Activated T-cell treated with anti-CD3 and anti-CD28 coated beads, Interleukin-2, amount 50 U/mL, for 24 hours (primary cell): ENCODE data around the gene PRR13.
"Not testable (repeated sequence)": the region's sequence is repeated elsewhere in the genome, so short reads cannot be mapped to it uniquely, and the experiment has no call there.

Source experiments
- DNase-seq: peaks from one replicate; pipeline ENCODE4 v3.0.0-alpha.2; 2020
- H3K27ac Mint-ChIP-seq: 2 replicates; pipeline ENCODE4 v1.8.0; 2020; ENCODE audit warnings: mild to moderate bottlenecking, mixed read lengths
- H3K27me3 Mint-ChIP-seq: 2 replicates; pipeline ENCODE4 v1.8.0; 2020; ENCODE audit warnings: mixed read lengths
- H3K36me3 Mint-ChIP-seq: 2 replicates; pipeline ENCODE4 v1.8.0; 2020; ENCODE audit warnings: low read depth, mixed read lengths
- H3K4me1 Mint-ChIP-seq: 2 replicates; pipeline ENCODE4 v1.8.0; 2020; ENCODE audit warnings: low read depth, mixed read lengths
- H3K4me3 Mint-ChIP-seq: 2 replicates; pipeline ENCODE4 v1.8.0; 2020; ENCODE audit warnings: mild to moderate bottlenecking, moderate library complexity, mixed read lengths
- H3K9me3 Mint-ChIP-seq: 2 replicates; pipeline ENCODE4 v1.8.0; 2020; ENCODE audit warnings: mixed read lengths

The PRR13 gene

DNA sequence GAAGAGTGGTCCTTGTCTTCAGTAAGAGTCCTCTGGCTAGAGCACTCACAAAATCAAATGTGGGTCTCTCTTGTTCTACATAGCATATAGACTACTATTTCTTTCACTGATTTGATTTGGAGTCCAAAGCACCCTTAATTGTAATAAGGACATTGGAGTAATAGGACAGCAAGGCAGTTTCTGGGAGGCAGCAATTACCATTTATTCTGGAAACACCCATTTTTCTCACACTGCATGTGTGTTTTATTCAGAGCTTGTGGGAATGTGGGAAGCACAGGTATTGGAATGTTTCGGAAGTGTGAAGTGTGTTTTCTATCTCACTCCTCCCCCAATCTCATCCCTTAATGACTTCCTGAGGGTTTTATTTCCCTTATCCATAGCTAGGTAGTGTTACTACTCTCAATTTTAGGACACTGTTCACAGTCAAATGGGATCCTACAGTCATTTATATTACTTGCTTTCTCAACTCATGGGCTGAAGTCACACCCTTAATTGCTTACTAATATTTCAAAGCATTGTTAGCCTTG is 30.6 kb downstream of the PRR13 start:
- no peak overlapping the region for H3K4me3 Mint-ChIP-seq
- H3K36me3 Mint-ChIP-seq: peaks cover 99% of the 10 kb centered on the region
- peak overlapping the region; percentile 93 for H3K27ac Mint-ChIP-seq
- peaks cover 67% of the 10 kb centered on the region for H3K4me1 Mint-ChIP-seq
- H3K27me3 Mint-ChIP-seq: no peaks in the 10 kb centered on the region
- H3K9me3 Mint-ChIP-seq: no peaks in the 10 kb centered on the region
- DNase-seq: no peak

DNA sequence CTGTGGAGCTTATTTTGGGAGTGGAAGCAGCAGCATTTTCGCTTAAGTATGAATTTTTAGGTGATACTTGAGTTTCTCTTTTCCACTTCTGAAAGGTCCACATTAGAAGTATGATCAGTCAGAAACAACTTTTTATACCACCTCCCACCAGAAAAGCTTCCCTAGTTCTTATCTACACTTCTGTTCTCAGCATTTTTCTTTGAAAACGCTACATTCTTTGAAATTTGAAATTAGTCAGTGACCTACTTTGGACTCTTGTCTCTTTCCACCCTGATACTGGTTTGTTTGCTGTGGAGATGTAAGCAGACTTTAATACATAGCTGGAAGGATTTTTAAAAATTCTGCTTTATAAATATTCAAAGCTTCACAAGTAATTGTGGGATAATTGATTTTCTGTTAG is 32.5 kb downstream of the PRR13 start:
- H3K9me3 Mint-ChIP-seq: no peaks in the 10 kb centered on the region
- no peak for DNase-seq
- H3K27ac Mint-ChIP-seq: peak overlapping the region; percentile 93
- peaks cover 98% of the 10 kb centered on the region for H3K36me3 Mint-ChIP-seq
- peaks cover 72% of the 10 kb centered on the region for H3K4me1 Mint-ChIP-seq
- no peaks in the 10 kb centered on the region for H3K27me3 Mint-ChIP-seq
- peak overlapping the region; percentile 46 for H3K4me3 Mint-ChIP-seq

DNA sequence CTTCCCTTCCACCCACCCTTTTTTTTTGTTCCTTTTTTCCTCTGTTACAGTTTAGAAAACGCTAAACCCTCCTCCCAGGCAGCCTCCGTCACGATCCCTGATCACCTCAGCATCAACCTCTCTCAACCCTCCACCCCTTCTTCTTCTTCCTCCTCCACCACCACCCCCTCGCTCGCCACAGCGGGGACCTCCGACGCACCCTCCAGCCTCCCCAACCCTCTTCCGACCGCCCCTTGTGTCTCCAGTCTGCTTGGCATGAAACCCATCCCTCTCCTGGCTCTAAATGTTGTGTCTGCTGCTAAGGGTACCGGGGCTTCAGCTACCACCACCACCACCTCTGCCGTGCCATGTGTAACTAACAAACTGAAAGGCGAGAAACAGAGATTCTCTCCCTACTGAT is 33.3 kb downstream of the PRR13 start:
- H3K36me3 Mint-ChIP-seq: peaks cover 98% of the 10 kb centered on the region
- DNase-seq: no peak
- H3K9me3 Mint-ChIP-seq: no peaks in the 10 kb centered on the region
- no peaks in the 10 kb centered on the region for H3K27me3 Mint-ChIP-seq
- peaks cover 75% of the 10 kb centered on the region for H3K4me1 Mint-ChIP-seq
- H3K4me3 Mint-ChIP-seq: peak overlapping the region; percentile 46
- H3K27ac Mint-ChIP-seq: peak overlapping the region; percentile 93

DNA sequence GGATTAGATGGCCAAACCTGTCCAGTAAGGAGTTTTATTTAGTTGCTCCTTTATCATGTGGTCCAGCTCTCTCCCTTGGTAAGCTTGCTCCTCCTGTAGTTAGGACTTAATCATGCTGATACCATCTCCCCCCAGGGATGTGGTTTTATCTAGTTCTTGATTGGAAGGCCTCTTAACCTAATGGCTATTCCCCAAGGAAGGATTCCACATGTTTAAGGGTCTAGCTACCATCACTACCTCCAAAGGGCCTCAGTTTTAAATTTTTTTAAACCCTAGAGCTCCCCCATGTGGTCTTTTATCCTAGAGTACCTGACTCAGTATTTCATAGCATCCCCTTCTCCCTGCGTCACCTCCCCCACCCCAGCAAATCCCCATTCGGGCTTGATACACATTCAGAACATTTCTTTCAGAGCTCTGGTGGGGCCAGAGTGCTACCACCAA is 35.3 kb downstream of the PRR13 start:
- Mint-ChIP-seq H3K27ac (peak overlapping the region; percentile 83), H3K9me3 (no peaks in the 10 kb centered on the region), H3K36me3 (peaks cover 96% of the 10 kb centered on the region), H3K27me3 (no peaks in the 10 kb centered on the region), H3K4me3 (no peak overlapping the region), H3K4me1 (peaks cover 65% of the 10 kb centered on the region)
- DNase-seq: no peak

DNA sequence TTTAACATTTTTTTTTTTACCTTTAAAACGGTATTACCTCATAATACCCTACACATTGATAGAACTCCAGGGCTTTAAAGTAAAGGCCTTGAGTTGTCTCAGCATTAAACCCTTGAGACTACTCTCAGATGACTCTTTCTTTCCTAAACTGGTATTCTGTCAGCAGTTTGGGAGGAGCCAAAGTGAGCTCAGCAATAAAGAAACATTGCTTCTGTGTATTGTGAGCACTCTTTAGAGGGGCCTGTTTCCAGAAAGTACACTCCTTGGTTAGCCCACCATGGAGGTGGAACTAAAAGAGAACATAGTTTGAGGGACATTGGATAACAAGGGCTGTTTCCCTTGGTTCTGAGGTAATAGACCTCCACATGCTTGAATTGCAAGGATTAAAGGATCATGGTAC is 37.3 kb downstream of the PRR13 start:
- Mint-ChIP-seq H3K4me3 (no peak overlapping the region), H3K27me3 (no peaks in the 10 kb centered on the region), H3K36me3 (peaks cover 92% of the 10 kb centered on the region), H3K27ac (peak overlapping the region; percentile 80), H3K9me3 (no peaks in the 10 kb centered on the region), H3K4me1 (peaks cover 49% of the 10 kb centered on the region)
- DNase-seq: no peak

DNA sequence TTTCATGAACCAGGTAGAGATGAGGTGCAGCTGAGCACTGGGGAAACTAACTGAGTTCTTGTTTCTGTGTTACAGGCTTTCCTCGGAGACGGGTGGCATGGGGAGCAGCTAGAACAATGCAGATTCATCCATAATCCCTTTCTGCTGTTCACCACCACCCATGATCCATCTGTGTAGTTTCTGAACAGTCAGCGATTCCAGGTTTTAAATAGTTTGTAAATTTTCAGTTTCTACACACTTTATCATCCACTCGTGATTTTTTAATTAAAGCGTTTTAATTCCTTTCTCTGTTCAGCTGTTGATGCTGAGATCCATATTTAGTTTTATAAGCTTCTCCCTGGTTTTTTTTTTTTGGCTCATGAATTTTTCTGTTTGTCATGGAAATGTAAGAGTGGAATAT is 37.8 kb downstream of the PRR13 start:
- Mint-ChIP-seq H3K4me3 (no peak overlapping the region), H3K4me1 (peaks cover 44% of the 10 kb centered on the region), H3K27ac (peak overlapping the region; percentile 80), H3K27me3 (no peaks in the 10 kb centered on the region), H3K9me3 (no peaks in the 10 kb centered on the region), H3K36me3 (peaks cover 92% of the 10 kb centered on the region)
- DNase-seq: no peak

DNA sequence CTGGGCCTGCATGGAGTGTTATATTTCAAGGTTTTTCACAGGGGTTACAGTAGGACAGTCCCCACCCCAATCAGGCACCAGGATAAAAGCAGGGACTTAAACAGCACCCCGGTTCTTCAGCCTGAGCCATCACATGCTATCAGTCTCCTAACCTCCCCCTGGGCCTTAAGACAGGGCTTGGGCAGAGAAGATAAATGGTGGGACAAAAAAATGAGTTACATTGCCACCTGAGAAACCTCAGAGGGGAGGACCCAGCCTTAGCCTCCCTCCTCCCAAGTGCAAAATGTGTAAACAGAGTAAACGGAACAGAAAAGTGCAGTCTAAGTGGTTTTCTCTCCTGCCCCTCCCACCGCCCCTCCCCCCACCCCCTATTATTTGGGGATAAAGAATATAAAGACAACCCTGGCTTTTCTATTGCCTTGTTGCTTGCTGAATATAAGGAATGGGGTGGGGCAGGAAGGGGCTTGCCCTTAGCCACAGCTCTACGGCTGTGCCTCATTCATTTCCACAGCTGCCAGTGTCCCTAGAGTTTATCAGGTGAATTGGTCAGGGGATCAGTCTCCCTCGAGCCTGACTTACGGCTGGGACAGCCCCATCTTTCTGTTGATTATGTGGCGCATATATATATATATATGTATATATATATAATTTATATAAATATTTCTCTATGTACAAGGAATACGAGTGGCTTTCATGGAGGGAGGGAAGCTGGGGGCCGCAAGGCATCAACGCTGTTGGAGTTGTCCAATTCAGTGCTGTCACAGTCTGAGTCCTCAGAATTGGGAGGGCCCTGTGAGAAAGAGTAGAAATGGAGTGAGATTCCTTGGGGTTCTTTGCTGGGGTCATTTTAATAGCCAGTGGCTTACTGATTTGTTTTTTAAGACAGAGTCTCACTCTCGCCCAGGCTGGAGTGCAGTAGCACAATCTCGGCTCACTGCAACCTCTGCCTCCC is 39.2 kb downstream of the PRR13 start:
- Mint-ChIP-seq H3K4me1 (peaks cover 33% of the 10 kb centered on the region), H3K27ac (peak overlapping the region; percentile 80), H3K9me3 (no peaks in the 10 kb centered on the region), H3K36me3 (peaks cover 92% of the 10 kb centered on the region), H3K4me3 (no peak overlapping the region), H3K27me3 (no peaks in the 10 kb centered on the region)
- peak; percentile 31 for DNase-seq

DNA sequence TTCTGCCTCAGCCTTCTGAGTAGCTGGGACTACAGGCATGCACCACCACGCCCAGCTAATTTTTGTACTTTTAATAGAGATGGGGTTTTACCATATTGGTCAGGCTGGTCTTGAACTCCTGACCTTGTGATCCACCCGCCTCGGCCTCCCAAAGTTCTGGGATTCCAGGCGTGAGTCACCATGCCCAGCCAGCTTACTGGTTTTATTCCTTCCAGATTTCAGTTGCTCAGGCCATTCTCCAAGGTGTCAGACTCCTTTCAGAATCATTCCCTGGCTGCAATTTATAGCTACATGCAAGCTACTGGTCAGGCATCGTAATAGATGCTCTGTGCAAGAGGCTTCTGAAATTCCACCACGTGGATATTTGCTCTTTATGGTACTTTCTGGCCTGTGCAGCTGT is 39.9 kb downstream of the PRR13 start:
- peak overlapping the region; percentile 74 for H3K27ac Mint-ChIP-seq
- not testable (repeated sequence) for DNase-seq, H3K4me3 Mint-ChIP-seq, H3K9me3 Mint-ChIP-seq, H3K27me3 Mint-ChIP-seq
- peaks cover 28% of the 10 kb centered on the region for H3K4me1 Mint-ChIP-seq
- peaks cover 92% of the 10 kb centered on the region for H3K36me3 Mint-ChIP-seq

DNA sequence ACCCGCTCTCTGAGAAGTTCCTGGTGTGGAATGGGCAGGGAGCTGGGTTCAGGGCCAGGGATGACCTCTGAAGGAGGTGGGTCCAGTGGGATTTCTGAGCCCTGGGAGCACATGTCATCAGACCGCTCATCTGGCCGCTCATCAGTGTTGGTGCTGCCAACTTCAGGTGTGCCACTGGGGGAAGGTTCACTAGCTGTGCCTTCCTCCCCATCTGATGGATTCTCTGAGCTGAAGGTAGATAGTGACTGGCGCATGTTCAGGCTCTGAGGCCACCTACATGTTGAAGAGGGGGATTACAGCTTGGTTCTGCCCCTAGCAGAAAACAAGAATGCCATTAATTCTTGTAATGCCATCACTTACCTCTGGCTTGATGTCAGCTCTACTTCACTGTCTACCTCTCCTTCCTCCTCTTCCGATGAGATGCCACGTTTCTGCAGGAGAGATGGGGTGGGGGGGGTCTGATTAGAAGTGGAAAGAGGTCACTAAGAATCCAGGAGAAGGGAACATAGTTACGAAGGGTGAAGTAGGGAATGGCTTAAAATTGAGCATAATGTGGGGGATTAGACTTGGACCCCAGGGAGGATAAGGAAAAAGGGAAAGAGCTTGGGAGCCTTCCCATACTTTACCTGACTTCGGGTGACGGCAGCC is 40.5 kb downstream of the PRR13 start:
- H3K27me3 Mint-ChIP-seq: no peaks in the 10 kb centered on the region
- H3K36me3 Mint-ChIP-seq: peaks cover 91% of the 10 kb centered on the region
- peaks cover 24% of the 10 kb centered on the region for H3K4me1 Mint-ChIP-seq
- no peaks in the 10 kb centered on the region for H3K9me3 Mint-ChIP-seq
- DNase-seq: peak; percentile 33
- peak overlapping the region; percentile 78 for H3K27ac Mint-ChIP-seq
- no peak overlapping the region for H3K4me3 Mint-ChIP-seq

DNA sequence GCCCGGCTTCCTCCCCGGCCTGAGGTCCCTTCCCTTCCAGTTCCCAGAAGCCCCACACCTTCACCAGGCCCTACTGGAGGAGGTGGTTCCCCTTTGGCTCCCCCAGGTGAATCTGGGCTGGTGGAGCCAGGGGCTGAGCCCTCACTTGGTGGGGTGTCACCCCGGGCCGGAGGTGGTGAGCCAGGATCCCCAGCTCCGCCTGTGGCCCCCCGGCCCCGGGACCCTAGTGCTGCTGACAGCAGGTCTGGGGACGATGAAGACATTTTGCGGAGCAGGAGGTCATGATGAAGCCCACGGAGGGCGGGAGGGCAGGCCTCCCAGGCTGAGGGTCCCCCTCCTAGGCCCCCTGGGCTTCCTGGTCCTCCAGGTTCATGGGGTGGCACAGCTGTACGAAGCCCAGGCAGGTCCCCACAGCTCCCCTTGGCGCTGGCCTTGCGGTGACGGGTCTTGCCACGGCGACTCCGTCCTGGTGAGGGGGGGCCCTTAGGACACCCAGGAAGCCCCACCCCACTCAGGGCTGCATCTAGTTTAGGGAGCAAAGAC is 41.2 kb downstream of the PRR13 start:
- DNase-seq: peak; percentile 49
- Mint-ChIP-seq H3K4me1 (peaks cover 22% of the 10 kb centered on the region), H3K9me3 (no peaks in the 10 kb centered on the region), H3K4me3 (no peak overlapping the region), H3K36me3 (peaks cover 91% of the 10 kb centered on the region), H3K27me3 (no peaks in the 10 kb centered on the region), H3K27ac (peak overlapping the region; percentile 69)

DNA sequence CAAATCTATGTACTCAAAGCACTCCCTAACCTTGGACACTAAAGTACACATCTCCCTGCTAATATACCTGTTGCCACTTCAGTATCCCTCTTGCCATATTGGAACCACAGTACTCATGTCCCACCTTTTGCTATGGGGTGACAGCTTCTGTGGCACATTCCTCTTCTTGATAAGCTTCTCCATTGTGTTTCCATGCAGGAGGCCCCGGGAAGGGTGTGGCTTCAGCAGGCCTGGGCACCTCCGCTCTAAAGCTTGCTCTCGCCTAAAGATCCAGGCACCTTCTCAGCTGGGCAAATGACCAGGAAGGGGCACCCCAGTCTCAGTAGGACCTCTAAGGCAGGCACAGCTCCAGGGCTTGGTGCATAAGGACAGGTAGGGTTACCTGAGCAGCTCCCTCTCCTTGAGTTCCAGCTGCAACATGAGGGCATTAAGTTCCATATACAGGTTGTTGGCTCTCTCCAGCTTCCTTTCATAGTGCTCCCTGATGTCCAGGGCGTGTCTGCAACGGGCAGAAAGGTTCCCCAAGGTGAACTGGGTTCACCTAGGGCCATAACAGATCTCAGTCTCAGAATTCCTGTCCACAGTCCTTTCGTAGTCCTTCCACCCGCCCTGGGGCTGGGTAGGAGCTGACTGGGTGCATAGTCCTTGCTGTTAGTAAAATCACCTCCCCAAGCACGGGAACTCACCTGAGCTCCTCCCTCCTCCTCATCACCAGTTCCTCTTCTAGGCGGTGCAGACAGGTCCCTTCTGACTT is 41.9 kb downstream of the PRR13 start:
- H3K36me3 Mint-ChIP-seq: peaks cover 90% of the 10 kb centered on the region

DNA sequence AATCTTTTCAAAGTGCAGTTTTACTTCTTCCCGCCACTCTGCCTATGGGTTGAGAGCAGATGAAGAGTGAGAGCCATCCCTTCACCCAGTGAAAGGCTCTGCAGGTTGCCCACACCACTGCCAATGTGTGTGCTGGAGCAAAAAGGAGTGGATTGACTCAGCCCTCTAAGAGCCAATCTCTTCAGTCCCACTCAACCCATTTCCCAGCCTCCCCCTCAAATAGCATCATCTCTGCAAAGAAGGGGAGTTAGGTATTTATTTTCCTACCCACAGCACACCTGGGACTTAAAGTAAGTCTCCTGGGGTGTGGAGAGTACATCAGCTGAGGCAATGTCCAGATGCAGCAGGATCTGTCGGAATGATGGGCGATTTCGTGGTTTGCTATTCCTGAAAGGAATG is 42.4 kb downstream of the PRR13 start:
- DNase-seq: no peak
- Mint-ChIP-seq H3K4me1 (peaks cover 16% of the 10 kb centered on the region), H3K9me3 (no peaks in the 10 kb centered on the region), H3K4me3 (no peak overlapping the region), H3K27me3 (no peaks in the 10 kb centered on the region), H3K36me3 (peaks cover 85% of the 10 kb centered on the region), H3K27ac (peak overlapping the region; percentile 69)

More for the DNA sequence above, 41.9 kb downstream of the PRR13 start:
- Mint-ChIP-seq H3K27ac (peak overlapping the region; percentile 69), H3K27me3 (no peaks in the 10 kb centered on the region), H3K4me3 (no peak overlapping the region), H3K4me1 (peaks cover 19% of the 10 kb centered on the region), H3K9me3 (no peaks in the 10 kb centered on the region)
- peak; percentile 49 for DNase-seq

DNA sequence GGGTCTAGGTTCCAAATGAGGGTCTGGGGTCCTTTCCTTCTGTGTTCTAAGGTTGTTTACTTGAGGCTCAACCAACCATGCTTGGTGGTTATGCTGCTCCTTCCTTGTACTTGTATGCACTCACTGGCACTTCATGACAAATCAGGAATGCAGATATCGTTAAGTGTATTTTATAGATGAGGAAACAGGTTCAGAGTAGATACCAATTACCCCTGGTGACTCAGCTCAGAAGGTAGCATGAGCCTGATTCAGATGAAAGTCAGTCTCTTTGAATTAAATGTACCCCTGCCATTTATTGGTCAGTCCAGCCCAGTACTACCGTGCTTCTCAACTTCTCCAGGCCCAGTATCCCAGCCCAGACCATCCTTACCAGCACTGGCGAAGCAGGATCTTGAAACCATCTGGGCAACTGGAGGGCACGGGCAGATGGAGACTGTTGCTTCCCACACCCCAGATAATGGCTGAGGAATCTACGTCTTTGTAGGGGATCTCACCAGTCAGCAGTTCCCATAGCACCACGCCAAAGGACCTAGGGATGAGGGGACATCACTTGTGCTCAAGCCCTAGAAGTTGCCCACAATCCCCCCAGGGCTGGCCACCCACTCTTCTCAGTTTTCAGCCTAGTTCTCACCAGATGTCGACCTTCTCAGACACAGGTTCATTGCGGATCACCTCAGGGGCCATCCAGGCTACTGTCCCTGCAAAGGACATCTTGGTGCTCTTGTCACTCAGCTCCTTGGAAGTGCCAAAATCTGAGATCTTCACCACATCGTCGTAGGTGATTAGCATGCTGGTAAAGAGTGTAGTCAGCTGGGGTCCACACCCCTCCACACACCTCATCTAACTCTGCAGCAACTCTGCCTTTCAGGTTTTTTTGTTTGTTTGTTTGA is 43.4 kb downstream of the PRR13 start:
- peak overlapping the region; percentile 84 for H3K27ac Mint-ChIP-seq

More for the DNA sequence above, 43.4 kb downstream of the PRR13 start:
- Mint-ChIP-seq H3K27me3 (no peaks in the 10 kb centered on the region), H3K9me3 (no peaks in the 10 kb centered on the region), H3K36me3 (peaks cover 78% of the 10 kb centered on the region), H3K4me3 (no peak overlapping the region), H3K4me1 (peaks cover 12% of the 10 kb centered on the region)
- DNase-seq: peak; percentile 33
